Amniotic epithelial cell (primary cell): ENCODE results near the gene SLC22A14.
"Not testable (repeated sequence)": the region's sequence is repeated elsewhere in the genome, so short reads cannot be mapped to it uniquely, and the experiment has no call there.

Source experiments
- DNase-seq: peaks from one replicate; pipeline ENCODE4 v3.0.0-alpha.2; 2010; ENCODE audit warnings: low read depth

Gene SLC22A14, protein sequence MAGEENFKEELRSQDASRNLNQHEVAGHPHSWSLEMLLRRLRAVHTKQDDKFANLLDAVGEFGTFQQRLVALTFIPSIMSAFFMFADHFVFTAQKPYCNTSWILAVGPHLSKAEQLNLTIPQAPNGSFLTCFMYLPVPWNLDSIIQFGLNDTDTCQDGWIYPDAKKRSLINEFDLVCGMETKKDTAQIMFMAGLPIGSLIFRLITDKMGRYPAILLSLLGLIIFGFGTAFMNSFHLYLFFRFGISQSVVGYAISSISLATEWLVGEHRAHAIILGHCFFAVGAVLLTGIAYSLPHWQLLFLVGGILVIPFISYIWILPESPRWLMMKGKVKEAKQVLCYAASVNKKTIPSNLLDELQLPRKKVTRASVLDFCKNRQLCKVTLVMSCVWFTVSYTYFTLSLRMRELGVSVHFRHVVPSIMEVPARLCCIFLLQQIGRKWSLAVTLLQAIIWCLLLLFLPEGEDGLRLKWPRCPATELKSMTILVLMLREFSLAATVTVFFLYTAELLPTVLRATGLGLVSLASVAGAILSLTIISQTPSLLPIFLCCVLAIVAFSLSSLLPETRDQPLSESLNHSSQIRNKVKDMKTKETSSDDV

DNA sequence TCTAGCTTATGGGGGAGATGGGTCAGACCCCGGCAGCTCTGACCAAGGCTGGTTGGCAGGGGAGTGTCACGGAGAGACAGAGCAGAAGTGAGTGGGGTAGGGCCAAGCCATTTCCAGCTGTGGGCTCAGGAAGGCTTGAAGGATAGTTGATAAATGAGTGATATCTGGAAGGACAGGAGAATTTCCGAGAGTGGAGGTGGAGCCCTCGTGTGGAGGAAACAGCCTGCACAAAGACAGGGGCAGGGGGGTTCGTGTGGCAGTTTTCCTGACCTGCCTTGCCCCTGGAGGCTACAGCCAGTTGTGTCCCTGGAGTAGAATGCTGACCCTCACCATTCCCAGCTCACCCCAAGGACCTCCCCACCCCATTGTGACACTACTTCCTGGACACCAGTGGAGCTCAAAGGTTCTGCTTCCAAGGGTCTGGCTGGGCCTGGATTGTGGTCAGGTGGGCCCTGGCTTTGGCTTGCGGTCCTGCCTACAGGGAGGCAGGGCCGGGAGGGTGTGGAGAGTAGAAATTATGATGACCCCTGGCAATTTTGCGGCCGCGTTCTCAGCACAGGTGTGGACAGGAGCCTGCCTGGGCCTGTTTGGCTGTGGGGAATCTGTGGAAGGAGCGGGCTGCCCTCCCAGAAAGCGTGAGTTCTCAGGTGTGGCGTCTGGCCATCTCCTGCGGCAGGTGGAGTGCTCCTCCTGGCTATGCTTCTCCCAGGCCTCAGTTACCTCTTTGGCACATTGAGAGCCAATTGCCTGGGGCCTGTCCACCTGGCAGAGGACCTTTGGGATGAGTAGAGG lies at the start of gene SLC22A14:
TSS of gene SLC22A14 (plus strand) at position 400 of the 792 bp plus-strand sequence. CDS start 23,733 bp downstream, outside the sequence.
- no peak for DNase-seq

DNA sequence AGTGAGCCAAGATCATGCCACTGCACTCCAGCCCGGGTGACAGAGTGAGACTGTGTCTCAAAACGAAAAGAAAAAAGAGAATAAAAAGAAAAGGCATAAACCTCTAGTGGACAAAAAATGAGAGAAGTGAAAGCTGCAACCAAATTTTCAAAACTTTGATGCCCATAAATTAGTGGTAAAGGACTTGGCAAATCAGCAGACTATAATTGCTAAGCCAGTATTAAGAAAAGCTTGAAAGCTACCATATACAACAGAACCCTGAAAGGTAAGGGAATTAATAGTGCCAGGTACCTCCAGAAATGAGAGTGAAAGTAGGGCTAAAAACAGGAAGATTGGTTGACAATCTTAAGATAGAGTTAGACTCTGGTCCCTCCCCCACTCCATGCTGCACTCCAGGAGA lies 49.4 kb upstream of the SLC22A14 start:
- no peak for DNase-seq

DNA sequence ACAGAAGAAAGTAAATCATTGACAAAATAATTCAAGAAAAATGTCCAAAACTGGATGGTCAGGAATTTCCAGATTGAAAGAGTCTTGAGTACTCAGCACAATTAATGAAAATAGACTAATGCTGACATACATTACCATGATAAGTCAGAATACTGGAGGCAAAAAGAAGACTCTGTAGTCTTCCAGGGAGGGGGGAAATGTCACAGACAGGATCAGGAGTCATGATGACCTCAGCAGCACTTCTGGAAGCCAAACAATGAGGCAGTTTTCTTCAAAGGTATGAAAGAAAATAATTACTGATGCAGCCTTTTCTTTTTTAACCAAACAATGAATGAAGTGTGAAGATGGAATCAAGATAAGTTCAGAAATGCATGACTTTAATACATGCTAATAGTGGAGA lies 46.6 kb upstream of the SLC22A14 start:
- no peak for DNase-seq

DNA sequence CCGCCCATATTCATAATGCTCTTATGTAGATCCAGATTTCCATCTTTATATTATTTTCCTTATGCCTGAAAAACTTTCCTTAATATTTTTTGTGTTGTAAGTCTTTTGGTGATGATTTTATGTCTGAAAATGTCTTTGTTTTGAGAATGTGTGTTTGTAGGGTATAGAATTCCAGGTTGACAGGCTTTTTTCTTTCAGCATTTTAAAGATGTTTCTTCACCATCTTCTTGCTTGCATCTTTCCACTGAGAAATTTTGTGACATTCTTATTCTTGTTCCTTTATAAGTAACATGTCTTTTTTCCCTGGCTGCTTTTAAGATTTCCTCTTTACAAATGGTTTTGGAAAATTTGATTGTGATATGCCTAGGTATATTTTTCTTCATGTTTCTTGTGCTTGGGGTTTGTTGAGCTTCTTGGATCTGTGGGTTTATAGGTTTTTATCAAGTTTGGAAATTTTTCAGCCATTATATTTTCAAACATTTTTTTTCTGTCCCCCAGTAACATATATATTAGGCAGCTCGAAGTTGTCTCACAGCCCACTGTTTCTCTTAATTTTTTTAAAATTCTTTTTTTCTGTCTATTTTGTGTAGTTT lies 43.6 kb upstream of the SLC22A14 start:
- no peak for DNase-seq

DNA sequence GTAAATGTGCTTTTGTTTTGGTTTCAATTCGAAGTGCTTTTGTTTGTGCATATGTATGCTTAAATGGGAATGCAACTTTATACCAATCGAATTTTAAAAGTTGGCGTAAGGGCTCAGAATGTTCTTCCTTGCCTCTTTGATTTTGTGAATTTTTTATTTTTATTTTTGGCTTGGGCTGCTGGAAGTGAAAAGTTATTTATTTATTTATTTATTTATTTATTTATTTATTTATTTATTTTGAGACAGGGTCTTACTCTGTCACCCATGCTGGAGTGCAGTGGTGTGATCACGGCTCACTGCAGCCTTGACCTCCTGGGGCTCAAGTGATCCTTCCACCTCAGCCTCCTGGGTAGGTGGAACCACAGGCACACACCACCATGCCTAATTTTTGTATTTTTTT lies 39.3 kb upstream of the SLC22A14 start:
- not testable (repeated sequence) for DNase-seq

DNA sequence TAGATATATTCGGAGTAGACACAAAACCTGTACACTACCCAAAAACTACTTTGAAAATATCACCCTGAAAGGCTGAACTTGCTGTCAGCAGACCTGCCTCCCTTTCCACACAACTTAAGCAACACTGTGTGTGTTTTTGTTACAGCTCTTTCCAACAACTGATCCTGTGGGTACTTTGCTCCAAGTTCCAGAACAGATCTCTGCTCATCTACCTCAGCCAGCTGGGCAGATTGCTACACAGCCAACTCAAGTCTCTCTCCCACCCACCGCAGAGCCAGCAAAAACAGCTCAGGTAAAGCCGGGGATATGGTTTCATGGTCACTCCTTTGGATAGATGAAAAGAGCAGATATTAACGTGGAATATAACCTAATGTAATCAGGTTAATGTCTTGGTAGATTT lies 36.2 kb upstream of the SLC22A14 start:
- no peak for DNase-seq

DNA sequence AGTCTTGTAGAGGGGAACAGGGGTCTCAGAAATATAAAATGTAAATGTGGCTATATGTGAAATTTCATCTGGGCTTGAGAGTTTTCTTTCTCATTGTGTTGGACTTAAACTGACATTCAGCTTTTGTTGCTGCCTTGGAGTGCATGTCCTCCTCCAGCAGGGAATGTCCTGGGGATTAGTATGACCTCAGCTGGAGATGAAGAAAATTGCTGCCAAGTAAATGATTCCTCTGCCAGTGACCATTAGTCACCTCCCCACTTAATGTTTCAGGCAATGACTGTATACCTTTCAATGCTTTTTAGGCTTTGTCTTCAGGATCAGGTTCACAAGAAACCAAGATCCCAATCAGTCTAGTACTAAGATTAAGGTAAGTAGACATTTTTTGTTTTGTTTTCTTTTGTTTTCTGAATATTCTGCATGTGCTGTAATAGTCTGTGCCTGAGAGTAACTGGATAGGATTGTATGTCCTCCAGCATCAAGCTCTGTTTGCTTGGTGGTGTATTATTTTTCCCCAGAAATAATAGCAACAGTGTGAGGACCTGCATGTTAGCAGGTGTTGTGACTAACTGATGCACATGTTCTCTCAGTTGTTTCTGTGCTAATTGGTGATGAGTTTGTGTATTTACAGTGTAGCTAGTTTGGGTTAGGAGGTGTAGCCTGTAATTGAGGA lies 34.6 kb upstream of the SLC22A14 start:
- peak; percentile 85 for DNase-seq

DNA sequence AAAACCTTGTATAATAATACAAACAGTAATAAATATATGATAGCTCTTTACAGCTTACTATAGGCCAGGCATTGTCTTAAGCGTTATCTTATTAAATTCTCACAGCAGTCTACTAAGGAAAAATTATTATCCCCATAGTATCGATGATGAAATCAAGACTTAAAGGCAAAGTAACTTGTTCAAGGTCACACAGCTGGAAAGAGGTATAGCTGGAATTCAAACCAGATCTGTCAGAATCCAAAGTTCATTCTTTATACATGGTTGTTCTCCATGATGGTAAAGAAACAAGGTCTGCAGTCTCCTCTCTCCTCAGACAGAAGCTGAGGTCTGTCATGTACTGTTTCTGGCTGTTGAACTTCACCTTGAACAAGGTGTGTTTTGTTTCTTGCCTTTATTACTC lies 31.9 kb upstream of the SLC22A14 start:
- DNase-seq: no peak

DNA sequence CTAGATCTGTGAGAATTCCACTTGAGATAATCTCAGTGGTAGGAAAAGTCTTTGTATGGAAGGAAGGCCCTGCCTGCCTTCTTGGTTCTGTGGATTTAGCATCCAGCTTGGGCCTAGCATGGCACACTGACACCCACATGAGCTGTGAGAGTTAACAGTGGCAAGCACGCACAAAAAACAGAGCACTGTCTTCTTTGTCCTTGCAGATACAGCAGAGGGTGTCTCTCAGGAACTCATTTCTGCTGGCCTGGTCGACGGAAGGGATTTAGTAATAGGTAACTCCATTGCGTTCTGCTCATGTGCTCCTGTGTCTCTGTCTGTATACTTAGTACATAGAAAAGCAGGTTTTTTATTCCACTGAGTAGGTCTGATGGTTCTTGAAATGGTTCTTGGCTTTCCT lies 30.9 kb upstream of the SLC22A14 start:
- no peak for DNase-seq

DNA sequence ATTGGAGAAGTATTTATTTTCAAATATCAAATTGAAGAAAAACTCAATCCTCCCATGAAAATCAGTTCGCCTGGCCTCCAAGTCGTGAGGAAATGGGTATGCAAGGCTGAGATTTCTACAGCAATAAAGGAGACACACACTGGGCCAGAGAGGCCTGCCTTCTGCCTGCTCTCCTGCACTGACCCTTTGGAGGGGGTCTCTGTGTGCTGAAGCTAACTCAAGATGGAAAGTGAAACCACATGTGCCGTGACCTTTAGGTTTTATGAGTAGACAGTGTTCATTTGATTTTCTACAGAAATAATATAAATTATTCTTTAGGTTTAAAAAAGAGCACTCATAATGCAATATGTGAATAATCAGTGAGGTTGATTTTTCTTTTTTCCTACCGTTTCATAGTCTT lies 28.4 kb upstream of the SLC22A14 start:
- no peak for DNase-seq

DNA sequence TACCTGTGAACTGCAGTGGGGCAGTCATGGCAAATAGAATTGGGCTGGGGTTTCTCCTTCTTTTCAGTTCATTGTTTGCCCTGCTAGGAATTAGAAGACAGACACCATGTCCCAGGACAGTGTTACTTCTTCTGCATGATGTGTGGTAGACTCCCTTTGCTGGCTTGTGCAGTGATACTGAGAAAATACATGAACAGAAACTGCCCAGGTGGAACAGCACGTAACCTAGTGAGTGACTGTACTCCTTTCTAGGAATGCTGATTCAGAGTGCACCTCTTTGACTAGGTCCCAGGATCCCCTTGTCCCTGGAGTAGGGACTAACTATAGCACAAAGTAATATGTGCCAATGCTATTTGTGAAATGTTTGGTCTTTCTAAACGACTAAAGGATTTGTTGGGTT lies 27.2 kb upstream of the SLC22A14 start:
- no peak for DNase-seq

DNA sequence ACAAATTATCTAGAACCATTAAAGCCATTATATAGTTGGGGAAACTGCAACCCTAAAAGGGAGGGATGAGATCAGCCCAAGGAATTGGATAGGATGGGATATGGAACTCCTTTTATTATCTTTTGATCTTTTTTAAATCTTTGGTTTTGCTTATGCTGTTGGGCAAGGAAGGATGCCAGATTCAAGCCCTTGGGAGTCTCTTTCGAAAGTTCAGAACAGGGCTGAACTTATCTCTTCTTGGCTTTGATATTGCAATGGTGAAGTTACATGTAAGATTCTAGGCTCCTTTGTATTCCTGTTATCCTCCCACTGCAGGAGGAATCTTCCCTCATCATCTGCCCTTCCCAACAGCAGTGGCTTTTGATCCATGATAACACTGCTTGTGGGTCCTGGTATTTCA lies 26.5 kb upstream of the SLC22A14 start:
- DNase-seq: peak; percentile 39

DNA sequence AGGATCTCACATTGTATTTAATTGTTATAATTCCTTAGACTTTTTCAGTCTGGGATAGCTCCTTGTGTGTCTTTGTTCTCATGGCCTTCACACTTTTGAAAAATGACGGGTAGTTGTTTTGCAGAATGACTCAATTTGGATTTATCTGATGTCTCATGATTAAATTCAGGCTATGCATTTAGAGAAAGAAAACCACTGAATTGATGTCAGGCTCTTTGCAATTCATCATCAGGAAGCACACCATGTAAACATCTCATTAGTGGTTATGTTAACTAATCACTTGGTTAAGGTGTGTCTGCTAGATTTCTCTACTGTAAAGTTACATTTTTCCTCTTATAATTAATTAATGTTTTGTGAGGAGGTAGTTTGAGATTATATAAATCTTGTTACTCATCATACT lies 24.5 kb upstream of the SLC22A14 start:
- peak; percentile 79 for DNase-seq

DNA sequence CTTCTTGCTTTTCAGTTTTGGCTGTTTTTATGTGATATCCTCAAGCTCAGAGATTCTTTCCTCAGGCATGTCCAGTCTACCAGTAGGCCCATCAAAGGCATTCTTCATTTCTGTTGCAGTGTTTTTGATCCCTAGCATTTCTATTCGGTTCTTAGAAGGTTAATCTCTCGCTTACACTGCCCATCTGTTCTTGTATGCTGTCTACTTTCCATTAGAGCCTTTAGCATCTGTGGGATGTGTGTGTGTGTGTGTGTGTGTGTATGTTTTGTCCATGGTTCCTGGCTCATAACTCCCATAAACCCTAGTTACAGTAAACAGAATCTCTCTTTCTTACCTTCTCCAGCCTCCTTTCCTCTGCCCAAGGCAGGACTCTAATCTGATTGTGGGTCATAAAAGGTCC lies 21.6 kb upstream of the SLC22A14 start:
- no peak for DNase-seq

DNA sequence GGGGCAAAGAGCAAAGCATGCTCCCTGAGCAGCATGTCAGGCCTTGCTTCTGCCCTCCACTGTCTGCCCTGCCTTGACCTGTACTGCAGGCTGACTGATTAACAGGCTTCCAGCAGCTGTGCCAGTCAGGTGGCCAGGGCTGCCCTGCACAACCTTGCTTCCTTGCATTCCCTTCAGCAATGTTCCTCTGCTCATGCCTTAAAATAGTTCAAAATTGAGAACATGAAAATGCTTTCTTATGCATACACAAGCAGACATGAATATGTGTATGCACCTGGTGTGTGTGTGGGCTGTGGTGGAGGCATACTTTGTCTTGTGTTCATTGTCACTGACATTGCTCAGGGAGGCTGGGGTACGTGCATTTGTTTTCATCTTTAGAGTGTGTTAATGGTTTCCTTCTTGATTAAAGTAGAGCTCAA lies 17.7 kb upstream of the SLC22A14 start:
- DNase-seq: no peak

DNA sequence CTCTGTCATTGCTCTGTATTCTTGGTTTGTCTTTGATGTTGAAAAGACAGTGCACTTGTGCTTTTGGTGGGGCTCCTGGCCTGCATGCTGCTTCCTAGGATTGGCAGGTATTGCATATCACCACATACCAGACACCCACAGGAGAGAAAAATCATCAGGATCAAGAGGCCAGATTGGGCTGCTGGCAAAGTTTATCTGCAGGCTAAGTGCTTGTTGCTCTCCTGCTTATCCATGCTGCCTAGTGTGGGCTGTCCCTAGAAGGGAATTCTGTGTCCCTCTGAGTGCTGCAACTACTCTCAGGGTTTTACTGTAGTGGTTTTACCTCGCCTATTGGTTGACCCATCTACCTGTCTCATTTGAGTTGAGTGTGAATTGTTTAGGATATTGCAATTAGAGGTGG lies 17.3 kb upstream of the SLC22A14 start:
- no peak for DNase-seq

DNA sequence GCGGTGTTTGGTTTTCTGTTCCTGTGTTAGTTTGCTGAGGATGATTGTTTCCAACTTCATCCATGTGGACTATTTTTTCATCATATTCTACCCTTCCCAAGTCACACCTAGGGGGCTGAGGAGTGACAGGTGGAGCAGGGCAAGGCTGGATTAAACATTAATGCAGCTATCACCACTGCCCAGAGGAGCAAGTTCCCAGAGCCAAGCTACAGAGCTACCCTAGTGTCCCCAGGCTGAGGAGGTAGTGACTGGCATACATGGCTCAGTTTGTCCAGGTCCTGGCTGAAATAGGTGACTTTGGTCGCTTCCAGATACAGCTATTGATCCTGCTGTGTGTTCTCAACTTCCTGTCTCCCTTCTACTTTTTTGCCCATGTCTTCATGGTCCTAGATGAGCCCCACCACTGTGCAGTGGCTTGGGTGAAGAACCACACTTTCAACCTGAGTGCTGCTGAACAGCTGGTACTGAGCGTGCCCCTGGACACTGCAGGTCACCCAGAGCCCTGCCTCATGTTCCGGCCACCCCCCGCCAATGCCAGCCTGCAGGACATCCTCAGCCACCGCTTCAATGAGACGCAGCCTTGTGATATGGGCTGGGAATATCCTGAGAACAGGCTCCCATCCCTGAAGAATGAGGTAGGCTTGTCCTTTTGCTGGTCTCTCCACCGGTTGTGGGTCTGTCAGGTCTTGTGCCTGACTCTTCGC lies 16.3 kb upstream of the SLC22A14 start, which contains the start of gene SLC22A13:
TSS of gene SLC22A13 (plus strand) at position 209 of the 704 bp plus-strand sequence. CDS start at position 258, 49 bp downstream.
- DNase-seq: no peak

DNA sequence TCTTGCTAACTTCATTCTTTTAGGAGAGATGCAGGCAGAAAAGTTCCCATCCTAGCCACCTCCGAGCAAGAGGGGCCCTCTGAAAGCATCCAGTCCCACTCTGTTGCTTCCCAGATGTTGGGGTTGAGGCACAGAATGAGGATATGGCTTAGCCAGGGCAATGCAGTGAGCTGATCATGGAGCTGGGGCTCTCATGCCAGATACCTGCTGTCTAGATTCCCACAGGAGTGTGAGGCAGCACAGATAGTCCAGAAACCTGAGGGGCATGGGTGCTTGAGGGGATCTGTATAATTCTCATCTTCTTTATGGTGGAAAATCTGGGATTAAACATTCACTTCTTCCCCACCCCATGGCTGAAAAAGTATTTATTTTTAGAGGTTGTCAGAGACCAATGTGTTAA lies 15.3 kb upstream of the SLC22A14 start:
- no peak for DNase-seq

DNA sequence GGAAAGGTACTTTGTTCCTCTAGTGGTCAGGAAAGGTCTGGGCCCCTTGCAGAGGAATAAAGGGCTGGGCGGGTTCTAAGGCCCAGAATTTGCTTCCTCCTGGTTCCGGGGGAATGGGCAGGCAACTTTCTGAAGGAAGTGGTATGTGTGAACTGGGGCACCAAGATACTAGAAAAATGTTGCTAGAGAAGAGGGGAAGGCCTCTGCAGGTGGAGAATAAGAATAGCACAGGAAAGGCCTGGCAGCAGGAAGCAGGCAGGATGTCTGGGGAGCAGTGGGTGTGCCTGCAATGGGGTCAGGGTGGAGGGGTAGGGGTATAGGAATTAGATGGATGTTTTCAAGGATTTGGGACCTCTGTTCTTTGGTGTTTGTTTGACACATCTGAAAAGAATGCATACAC lies 14.4 kb upstream of the SLC22A14 start:
- DNase-seq: no peak

DNA sequence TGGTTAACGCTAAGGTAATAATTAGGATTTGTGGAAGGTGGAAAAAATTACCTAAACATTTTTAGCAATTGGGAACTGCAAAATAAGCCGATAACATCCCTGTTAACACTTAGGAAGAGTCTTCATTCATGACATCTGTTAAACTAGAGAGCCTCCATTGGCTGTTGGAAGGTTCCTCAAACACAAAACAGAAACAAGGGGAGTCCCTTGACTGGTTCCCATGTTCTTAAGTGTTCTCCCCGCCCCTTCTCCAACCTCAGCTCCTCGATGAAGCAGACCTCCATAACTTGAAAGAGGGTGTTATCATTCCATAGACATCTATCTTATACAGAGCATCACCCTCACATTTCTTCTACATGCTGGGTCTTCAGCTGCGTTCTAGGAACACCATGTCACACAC lies 14.0 kb upstream of the SLC22A14 start:
- DNase-seq: no peak

DNA sequence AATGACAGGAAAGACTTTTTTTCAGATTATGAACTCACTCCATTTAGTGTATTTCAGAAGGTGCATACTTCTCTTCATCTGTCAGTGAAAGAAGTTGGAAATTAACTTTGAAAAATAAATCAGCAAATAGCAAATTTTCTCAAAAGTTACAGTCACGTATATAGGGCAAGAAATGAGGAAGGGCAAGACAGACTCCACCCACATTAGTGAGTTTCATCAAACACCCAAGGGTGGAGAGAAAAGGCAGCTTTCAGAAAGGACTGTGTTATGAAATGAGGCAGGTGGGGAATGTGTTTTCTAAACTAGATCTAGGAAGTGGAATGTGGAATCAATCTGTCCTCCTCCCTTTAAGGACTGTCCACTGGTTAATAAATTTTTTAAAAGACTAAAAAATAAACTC lies 13.6 kb upstream of the SLC22A14 start:
- no peak for DNase-seq
